Fibroblast of the aortic adventitia (primary cell): ENCODE data around the gene PXN. TPM values are rescaled to one million over a fixed set of nuclear protein-coding genes. Genes with fewer than 3 reads are reported as not detected.
A peak's percentile ranks its signal among the peaks of the same experiment; 100 is the strongest.

Experiments
- DNase-seq: peaks from one replicate; pipeline ENCODE4 v3.0.0-alpha.2; 2010; ENCODE audit warnings: low read depth
- H3K4me3 ChIP-seq: 2 replicates; pipeline ENCODE4 v1.5.1; 2011; ENCODE audit warnings: low read depth, mild to moderate bottlenecking, control low read depth, low read length, moderate library complexity
- CTCF ChIP-seq: IDR thresholded peaks from 2 replicates; pipeline ENCODE4 v1.5.1; 2011; ENCODE audit warnings: mild to moderate bottlenecking, low read length, control low read depth, inconsistent platforms; ENCODE audit not compliant: insufficient read depth
- total RNA-seq: library from RNA; depleted of rRNA; stranded (reverse); fragments of >200 nt; gene quantifications from 2 replicates; pipeline ENCODE4 v1.2.3, GENCODE V29; 2012; ENCODE audit warnings: low replicate concordance

Gene PXN
- total RNA-seq, 1 donor, result 68.3 TPM

GRCh38 chr12:120190985-120191480 is 74.5 kb downstream of the PXN start:
- no peak for TF ChIP-seq CTCF
- DNase-seq, result no peak

GRCh38 chr12:120190386-120190785 is 75.1 kb downstream of the PXN start:
- DNase-seq, result no peak
- H3K4me3 ChIP-seq, result no peak overlapping the region
- TF ChIP-seq CTCF, result no peak

More at GRCh38 chr12:120190985-120191480, 74.5 kb downstream of the PXN start:
- no peak overlapping the region for H3K4me3 ChIP-seq

GRCh38 chr12:120186654-120187053 is 78.9 kb downstream of the PXN start:
- no peak overlapping the region for H3K4me3 ChIP-seq
- TF ChIP-seq CTCF, result no peak
- DNase-seq, result no peak

- no peak for TF ChIP-seq CTCF
- no peak overlapping the region for H3K4me3 ChIP-seq
- peak; percentile 35 for DNase-seq
These were observed 82.3 kb downstream of the PXN start for GRCh38 chr12:120183211-120183631.

GRCh38 chr12:120181991-120182631 is 83.4 kb downstream of the PXN start:
- peak; percentile 48 for DNase-seq
- H3K4me3 ChIP-seq, result no peak overlapping the region
- peak; percentile 8 for TF ChIP-seq CTCF

- DNase-seq, result no peak
- TF ChIP-seq CTCF, result no peak
- H3K4me3 ChIP-seq, result no peak overlapping the region
These were observed 84.6 kb downstream of the PXN start for GRCh38 chr12:120180975-120181374.

GRCh38 chr12:120175537-120175936 is 90.0 kb downstream of the PXN start:
- no peak for TF ChIP-seq CTCF
- H3K4me3 ChIP-seq, result no peak overlapping the region
- no peak for DNase-seq
